HepG2 (cell line): Measurements from ENCODE around the gene GPS1. TPM values are rescaled to one million over a fixed set of nuclear protein-coding genes. Genes with fewer than 3 reads are reported as not detected.

Experiments
- ATRX ChIP-seq: sonication (generic); formaldehyde crosslinking; IDR thresholded peaks from 2 replicates; pipeline ENCODE4 v1.4.0; 2020; ENCODE audit warnings: missing genetic modification reagents, borderline replicate concordance
- HOXA3 ChIP-seq: sonication (generic); formaldehyde crosslinking; IDR thresholded peaks from 2 replicates; pipeline ENCODE4 v1.5.0; 2020; ENCODE audit warnings: missing genetic modification reagents
- NFATC3 ChIP-seq: sonication (generic); formaldehyde crosslinking; IDR thresholded peaks from 2 replicates; pipeline ENCODE4 v1.5.1; 2020; ENCODE audit warnings: mild to moderate bottlenecking, missing genetic modification reagents
- NFIB ChIP-seq: sonication (generic); formaldehyde crosslinking; IDR thresholded peaks from 2 replicates; pipeline ENCODE4 v1.9.0; 2021; ENCODE audit warnings: missing genetic modification reagents, mild to moderate bottlenecking, borderline replicate concordance
- POLR2A ChIP-seq, 2 experiments: IDR thresholded peaks; 2 replicates each; pipeline ENCODE4 v1.6.1; 2011; ENCODE audit warnings: low read depth in 2 of 2, low read length in 2 of 2, mild to moderate bottlenecking in 1 of 2, moderate library complexity in 1 of 2; ENCODE audit not compliant: insufficient read depth in 1 of 2
- SSRP1 ChIP-seq: IDR thresholded peaks from 2 replicates; pipeline ENCODE4 v1.6.1; 2016; ENCODE audit warnings: control low read depth
- ZEB1 ChIP-seq: IDR thresholded peaks from 2 replicates; pipeline ENCODE4 v1.6.1; 2012; ENCODE audit warnings: mild to moderate bottlenecking, low read depth, inconsistent platforms; ENCODE audit not compliant: insufficient replicate concordance
- ZNF12 ChIP-seq: sonication (generic); formaldehyde crosslinking; IDR thresholded peaks from 2 replicates; pipeline ENCODE4 v1.5.0; 2020; ENCODE audit warnings: missing genetic modification reagents
- ZNF761 ChIP-seq: sonication (generic); formaldehyde crosslinking; conservative IDR thresholded peaks from 2 replicates; pipeline ENCODE4 v1.4.0; 2020; ENCODE audit warnings: mild to moderate bottlenecking, missing genetic modification reagents
- ZNF816 ChIP-seq: sonication (generic); formaldehyde crosslinking; IDR thresholded peaks from 2 replicates; pipeline ENCODE4 v1.8.0; 2022; ENCODE audit warnings: missing genetic modification reagents, mild to moderate bottlenecking, borderline replicate concordance
- ZSCAN12 ChIP-seq: sonication (generic); formaldehyde crosslinking; IDR thresholded peaks from 2 replicates; pipeline ENCODE4 v1.9.0; 2021; ENCODE audit warnings: mild to moderate bottlenecking, missing genetic modification reagents
- polyA plus RNA-seq, 8 experiments: library from polyadenylated mRNA; depleted of rRNA in 3 of 8; stranded (reverse) in 7 of 8; unstranded in 1 of 8; fragments of >200 nt; fragmentation: Illumina TruSeq in 4 of 8; extraction: Trizol in 4 of 8; gene quantifications; 2 replicates each; pipeline versions ENCODE4 v1.2.1 to v1.2.3, GENCODE V29; 2011 to 2016; ENCODE audit warnings: low read depth in 4 of 8, missing spikeins in 1 of 8, mixed read lengths in 1 of 8; ENCODE audit not compliant: insufficient read depth in 1 of 8
- total RNA-seq, 5 experiments: library from RNA; depleted of rRNA; stranded (reverse); fragments of >200 nt; fragmentation: Illumina TruSeq; extraction: Trizol; gene quantifications; 2 replicates each; pipeline ENCODE4 v1.2.3, GENCODE V29; 2016; ENCODE audit warnings: low read depth in 1 of 5
- TF ChIP-seq, protein P1 (sequence below): sonication (generic); formaldehyde crosslinking; IDR thresholded peaks from 2 replicates; pipeline ENCODE4 v1.4.0; 2020; ENCODE audit warnings: mild to moderate bottlenecking, missing genetic modification reagents
- TF ChIP-seq, protein P2 (sequence below): sonication (generic); formaldehyde crosslinking; IDR thresholded peaks from 2 replicates; pipeline ENCODE4 v1.8.1; 2023; ENCODE audit warnings: missing genetic modification reagents, inconsistent platforms, borderline replicate concordance
- TF ChIP-seq, protein P3 (sequence below): sonication (generic); formaldehyde crosslinking; IDR thresholded peaks from 2 replicates; pipeline ENCODE4 v1.8.1; 2022; ENCODE audit warnings: low read depth, mild to moderate bottlenecking, missing genetic modification reagents

Gene GPS1
- total and polyA plus RNA-seq, 2 of the 13 experiments (the other 11 are each of a cell fraction or from before 2014, with no cell fraction given), result 124 to 128 TPM

DNA sequence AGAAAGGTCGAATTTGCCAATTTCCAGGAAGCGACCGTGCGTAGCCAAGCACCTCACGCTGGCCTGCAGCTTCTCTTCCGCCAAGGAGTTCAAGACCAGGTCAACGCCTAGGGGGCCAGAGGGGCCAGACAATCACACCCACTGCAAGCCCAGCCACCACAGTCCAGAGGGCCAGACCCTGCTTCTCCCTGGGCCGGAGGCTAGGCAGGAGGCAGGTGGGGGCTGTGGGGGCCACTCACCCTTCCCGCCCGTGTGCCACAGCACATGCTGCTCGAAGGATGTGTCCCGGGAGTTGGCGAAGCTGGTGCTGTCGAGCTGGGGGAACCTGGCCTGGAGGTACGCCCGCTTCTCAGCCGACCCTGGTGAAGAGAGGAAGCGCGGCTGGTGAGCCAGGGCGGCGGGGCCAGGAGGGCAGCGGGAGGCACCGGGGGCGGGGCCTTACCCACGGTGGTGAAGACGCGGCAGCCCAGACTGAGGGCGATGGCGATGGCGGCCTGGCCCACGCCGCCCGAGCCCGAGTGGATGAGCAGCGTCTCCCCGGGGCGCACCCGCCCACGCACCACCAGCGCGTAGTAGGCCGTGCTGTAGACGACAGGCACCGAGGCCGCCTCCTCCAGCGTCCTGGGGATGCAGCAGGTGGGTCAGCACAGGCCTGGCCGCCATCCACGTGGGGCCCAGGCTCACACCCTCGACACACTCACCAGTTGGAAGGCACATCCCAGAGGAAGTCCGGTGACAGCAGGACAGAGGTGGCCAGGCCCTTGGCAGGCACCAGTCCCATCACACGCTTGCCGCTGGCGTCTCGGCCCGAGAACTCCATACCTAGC, 32.0 kb downstream of the GPS1 start (continued):
- TF ChIP-seq, protein P1, sequence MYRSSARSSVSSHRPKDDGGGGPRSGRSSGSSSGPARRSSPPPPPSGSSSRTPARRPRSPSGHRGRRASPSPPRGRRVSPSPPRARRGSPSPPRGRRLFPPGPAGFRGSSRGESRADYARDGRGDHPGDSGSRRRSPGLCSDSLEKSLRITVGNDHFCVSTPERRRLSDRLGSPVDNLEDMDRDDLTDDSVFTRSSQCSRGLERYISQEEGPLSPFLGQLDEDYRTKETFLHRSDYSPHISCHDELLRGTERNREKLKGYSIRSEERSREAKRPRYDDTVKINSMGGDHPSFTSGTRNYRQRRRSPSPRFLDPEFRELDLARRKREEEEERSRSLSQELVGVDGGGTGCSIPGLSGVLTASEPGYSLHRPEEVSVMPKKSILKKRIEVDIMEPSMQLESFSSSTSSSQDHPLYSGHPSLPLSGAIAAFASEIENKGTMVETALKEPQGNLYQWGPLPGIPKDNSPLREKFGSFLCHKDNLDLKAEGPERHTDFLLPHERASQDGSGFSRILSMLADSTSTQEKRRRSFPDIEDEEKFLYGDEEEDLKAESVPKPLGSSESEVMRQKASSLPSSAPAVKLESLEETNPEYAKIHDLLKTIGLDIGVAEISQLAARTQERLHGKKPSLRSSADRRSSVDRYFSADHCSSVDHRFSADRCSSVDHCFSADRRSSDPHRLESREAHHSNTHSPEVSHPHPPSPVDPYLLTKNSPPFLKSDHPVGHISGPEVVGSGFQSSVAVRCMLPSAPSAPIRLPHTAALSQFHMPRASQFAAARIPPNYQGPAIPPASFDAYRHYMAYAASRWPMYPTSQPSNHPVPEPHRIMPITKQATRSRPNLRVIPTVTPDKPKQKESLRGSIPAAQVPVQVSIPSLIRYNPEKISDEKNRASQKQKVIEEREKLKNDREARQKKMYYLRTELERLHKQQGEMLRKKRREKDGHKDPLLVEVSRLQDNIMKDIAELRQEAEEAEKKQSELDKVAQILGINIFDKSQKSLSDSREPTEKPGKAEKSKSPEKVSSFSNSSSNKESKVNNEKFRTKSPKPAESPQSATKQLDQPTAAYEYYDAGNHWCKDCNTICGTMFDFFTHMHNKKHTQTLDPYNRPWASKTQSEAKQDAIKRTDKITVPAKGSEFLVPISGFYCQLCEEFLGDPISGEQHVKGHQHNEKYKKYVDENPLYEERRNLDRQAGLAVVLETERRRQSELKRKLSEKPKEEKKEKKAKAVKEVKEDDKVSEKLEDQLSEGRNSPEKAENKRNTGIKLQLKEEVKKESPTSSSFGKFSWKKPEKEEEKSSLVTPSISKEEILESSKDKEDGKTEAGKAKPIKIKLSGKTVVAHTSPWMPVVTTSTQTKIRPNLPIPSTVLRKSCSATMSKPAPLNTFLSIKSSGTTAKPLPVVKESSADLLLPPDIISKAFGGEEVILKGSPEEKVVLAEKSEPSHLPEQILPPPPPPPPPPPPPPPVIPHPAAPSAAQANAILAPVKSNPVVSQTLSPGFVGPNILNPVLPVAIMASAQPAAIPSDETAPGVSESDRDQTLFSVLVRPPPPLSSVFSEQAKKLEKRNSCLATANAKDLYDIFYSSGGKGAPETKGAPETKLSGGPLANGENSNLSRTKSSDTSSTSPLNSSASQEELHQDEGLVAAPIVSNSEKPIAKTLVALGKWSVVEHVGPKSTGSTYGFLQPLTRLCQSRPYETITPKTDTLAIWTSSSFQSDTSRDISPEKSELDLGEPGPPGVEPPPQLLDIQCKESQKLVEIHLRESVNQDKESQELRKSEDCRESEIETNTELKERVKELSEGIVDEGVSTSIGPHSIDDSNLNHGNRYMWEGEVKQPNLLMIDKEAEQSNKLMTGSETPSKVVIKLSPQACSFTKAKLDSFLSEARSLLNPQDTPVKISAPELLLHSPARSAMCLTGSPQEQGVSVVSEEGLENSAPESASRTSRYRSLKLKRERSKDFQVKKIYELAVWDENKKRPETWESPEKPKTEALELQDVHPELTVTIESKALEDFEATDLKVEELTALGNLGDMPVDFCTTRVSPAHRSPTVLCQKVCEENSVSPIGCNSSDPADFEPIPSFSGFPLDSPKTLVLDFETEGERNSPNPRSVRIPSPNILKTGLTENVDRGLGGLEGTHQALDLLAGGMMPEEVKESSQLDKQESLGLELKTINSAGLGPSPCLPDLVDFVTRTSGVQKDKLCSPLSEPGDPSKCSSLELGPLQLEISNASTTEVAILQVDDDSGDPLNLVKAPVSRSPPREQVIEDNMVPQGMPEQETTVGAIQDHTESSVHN, result no peak
- TF ChIP-seq NFIB (CRISPR knock-in tag), result no peak
- peak in 1 of 2 experiments; percentile 63; a peak in 2 of 4 replicates for TF ChIP-seq POLR2A (IDR thresholded peaks at IDR 0.05; ENCODE audit: insufficient read depth in 1 of 2, low read depth in 2 of 2, low read length in 2 of 2)
- no peak for TF ChIP-seq ZEB1
- TF ChIP-seq SSRP1 (CRISPR knock-in tag), result peak; percentile 25; the same call in 1 of the 2 replicates
- TF ChIP-seq ZNF12 (CRISPR knock-in tag), result no peak
- TF ChIP-seq ZNF761 (CRISPR knock-in tag), result no peak
- TF ChIP-seq, protein P2, sequence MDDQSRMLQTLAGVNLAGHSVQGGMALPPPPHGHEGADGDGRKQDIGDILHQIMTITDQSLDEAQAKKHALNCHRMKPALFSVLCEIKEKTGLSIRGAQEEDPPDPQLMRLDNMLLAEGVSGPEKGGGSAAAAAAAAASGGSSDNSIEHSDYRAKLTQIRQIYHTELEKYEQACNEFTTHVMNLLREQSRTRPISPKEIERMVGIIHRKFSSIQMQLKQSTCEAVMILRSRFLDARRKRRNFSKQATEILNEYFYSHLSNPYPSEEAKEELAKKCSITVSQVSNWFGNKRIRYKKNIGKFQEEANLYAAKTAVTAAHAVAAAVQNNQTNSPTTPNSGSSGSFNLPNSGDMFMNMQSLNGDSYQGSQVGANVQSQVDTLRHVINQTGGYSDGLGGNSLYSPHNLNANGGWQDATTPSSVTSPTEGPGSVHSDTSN, result no peak
- TF ChIP-seq ATRX (CRISPR knock-in tag), result no peak
- no peak for TF ChIP-seq ZSCAN12 (CRISPR knock-in tag)
- TF ChIP-seq, protein P3, sequence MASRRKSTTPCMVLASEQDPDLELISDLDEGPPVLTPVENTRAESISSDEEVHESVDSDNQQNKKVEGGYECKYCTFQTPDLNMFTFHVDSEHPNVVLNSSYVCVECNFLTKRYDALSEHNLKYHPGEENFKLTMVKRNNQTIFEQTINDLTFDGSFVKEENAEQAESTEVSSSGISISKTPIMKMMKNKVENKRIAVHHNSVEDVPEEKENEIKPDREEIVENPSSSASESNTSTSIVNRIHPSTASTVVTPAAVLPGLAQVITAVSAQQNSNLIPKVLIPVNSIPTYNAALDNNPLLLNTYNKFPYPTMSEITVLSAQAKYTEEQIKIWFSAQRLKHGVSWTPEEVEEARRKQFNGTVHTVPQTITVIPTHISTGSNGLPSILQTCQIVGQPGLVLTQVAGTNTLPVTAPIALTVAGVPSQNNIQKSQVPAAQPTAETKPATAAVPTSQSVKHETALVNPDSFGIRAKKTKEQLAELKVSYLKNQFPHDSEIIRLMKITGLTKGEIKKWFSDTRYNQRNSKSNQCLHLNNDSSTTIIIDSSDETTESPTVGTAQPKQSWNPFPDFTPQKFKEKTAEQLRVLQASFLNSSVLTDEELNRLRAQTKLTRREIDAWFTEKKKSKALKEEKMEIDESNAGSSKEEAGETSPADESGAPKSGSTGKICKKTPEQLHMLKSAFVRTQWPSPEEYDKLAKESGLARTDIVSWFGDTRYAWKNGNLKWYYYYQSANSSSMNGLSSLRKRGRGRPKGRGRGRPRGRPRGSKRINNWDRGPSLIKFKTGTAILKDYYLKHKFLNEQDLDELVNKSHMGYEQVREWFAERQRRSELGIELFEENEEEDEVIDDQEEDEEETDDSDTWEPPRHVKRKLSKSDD (CRISPR knock-in tag), result 0 out of 2 replicates have a peak, but pooled peaks have one; percentile 42
- TF ChIP-seq HOXA3 (CRISPR knock-in tag), result 0 out of 2 replicates have a peak, but pooled peaks have one; percentile 53
- no peak for TF ChIP-seq ZNF816 (CRISPR knock-in tag)
- no peak for TF ChIP-seq NFATC3 (CRISPR knock-in tag)
- TF ChIP-seq, all 625 proteins: peak for 18
